Measurements from ENCODE around the gene BET1.

Gene BET1

GRCh38 chr7:94015538-94015937 is 11.4 kb upstream of the BET1 start:
- Histone ChIP-seq H3K4me3 (ENCODE audit: low read depth, low read length) (no peak overlapping the region), H3K27me3 (ENCODE audit: insufficient read depth, low read length) (no peaks in the 10 kb centered on the region), H3K4me1 (ENCODE audit: control insufficient read depth, insufficient read depth, low read length, unreplicated experiment) (no peaks in the 10 kb centered on the region), H3K36me3 (ENCODE audit: insufficient read depth, low read length) (no peaks in the 10 kb centered on the region), H2AFZ (ENCODE audit: low read length, unreplicated experiment) (no peak overlapping the region), H3K79me2 (ENCODE audit: control insufficient read depth, insufficient read depth, low read length, unreplicated experiment) (no peaks in the 10 kb centered on the region), H3K27ac (ENCODE audit: low read depth, low read length) (no peak overlapping the region)

- Histone ChIP-seq H3K79me2 (ENCODE audit: control insufficient read depth, insufficient read depth, low read length, unreplicated experiment) (no peaks in the 10 kb centered on the region), H2AFZ (ENCODE audit: low read length, unreplicated experiment) (no peak overlapping the region), H3K27me3 (ENCODE audit: insufficient read depth, low read length) (no peaks in the 10 kb centered on the region), H3K4me3 (ENCODE audit: low read depth, low read length) (no peak overlapping the region), H3K27ac (ENCODE audit: low read depth, low read length) (no peak overlapping the region), H3K4me1 (ENCODE audit: control insufficient read depth, insufficient read depth, low read length, unreplicated experiment) (no peaks in the 10 kb centered on the region), H3K36me3 (ENCODE audit: insufficient read depth, low read length) (no peaks in the 10 kb centered on the region)
These were observed 8.6 kb upstream of the BET1 start for GRCh38 chr7:94012746-94013145.

- H2AFZ ChIP-seq (ENCODE audit: low read length, unreplicated experiment), result no peak overlapping the region
These were observed 7.7 kb upstream of the BET1 start for GRCh38 chr7:94011714-94012353.

GRCh38 chr7:94008537-94008936 is 4.4 kb upstream of the BET1 start:
- peaks cover 5% of the 10 kb centered on the region for H3K79me2 ChIP-seq (ENCODE audit: control insufficient read depth, insufficient read depth, low read length, unreplicated experiment)
- H3K27me3 ChIP-seq (ENCODE audit: insufficient read depth, low read length), result no peaks in the 10 kb centered on the region
- no peaks in the 10 kb centered on the region for H3K4me1 ChIP-seq (ENCODE audit: control insufficient read depth, insufficient read depth, low read length, unreplicated experiment)
- no peak overlapping the region for H2AFZ ChIP-seq (ENCODE audit: low read length, unreplicated experiment)
- no peak overlapping the region for H3K4me3 ChIP-seq (ENCODE audit: low read depth, low read length)
- H3K27ac ChIP-seq (ENCODE audit: low read depth, low read length), result no peak overlapping the region
- H3K36me3 ChIP-seq (ENCODE audit: insufficient read depth, low read length), result no peaks in the 10 kb centered on the region

More at GRCh38 chr7:94011714-94012353, 7.7 kb upstream of the BET1 start:
- no peaks in the 10 kb centered on the region for H3K79me2 ChIP-seq (ENCODE audit: control insufficient read depth, insufficient read depth, low read length, unreplicated experiment)
- H3K4me3 ChIP-seq (ENCODE audit: low read depth, low read length), result no peak overlapping the region
- H3K27me3 ChIP-seq (ENCODE audit: insufficient read depth, low read length), result no peaks in the 10 kb centered on the region
- no peak overlapping the region for H3K27ac ChIP-seq (ENCODE audit: low read depth, low read length)
- H3K36me3 ChIP-seq (ENCODE audit: insufficient read depth, low read length), result no peaks in the 10 kb centered on the region
- no peaks in the 10 kb centered on the region for H3K4me1 ChIP-seq (ENCODE audit: control insufficient read depth, insufficient read depth, low read length, unreplicated experiment)

GRCh38 chr7:94005753-94006152 is 1.6 kb upstream of the BET1 start:
- H3K27ac ChIP-seq (ENCODE audit: low read depth, low read length), result no peak overlapping the region
- no peaks in the 10 kb centered on the region for H3K27me3 ChIP-seq (ENCODE audit: insufficient read depth, low read length)
- no peaks in the 10 kb centered on the region for H3K36me3 ChIP-seq (ENCODE audit: insufficient read depth, low read length)
- H3K79me2 ChIP-seq (ENCODE audit: control insufficient read depth, insufficient read depth, low read length, unreplicated experiment), result peaks cover 32% of the 10 kb centered on the region
- H2AFZ ChIP-seq (ENCODE audit: low read length, unreplicated experiment), result no peak overlapping the region
- peaks cover 8% of the 10 kb centered on the region for H3K4me1 ChIP-seq (ENCODE audit: control insufficient read depth, insufficient read depth, low read length, unreplicated experiment)
- no peak overlapping the region for H3K4me3 ChIP-seq (ENCODE audit: low read depth, low read length)

- H3K27ac ChIP-seq (ENCODE audit: low read depth, low read length), result peak overlapping the region; percentile 67
- H3K36me3 ChIP-seq (ENCODE audit: insufficient read depth, low read length), result no peaks in the 10 kb centered on the region
- no peaks in the 10 kb centered on the region for H3K27me3 ChIP-seq (ENCODE audit: insufficient read depth, low read length)
- peak overlapping the region; percentile 96 for H2AFZ ChIP-seq (ENCODE audit: low read length, unreplicated experiment)
- peaks cover 43% of the 10 kb centered on the region for H3K79me2 ChIP-seq (ENCODE audit: control insufficient read depth, insufficient read depth, low read length, unreplicated experiment)
- H3K4me3 ChIP-seq (ENCODE audit: low read depth, low read length), result peak overlapping the region; percentile 98
- peaks cover 8% of the 10 kb centered on the region for H3K4me1 ChIP-seq (ENCODE audit: control insufficient read depth, insufficient read depth, low read length, unreplicated experiment)
These were observed 620 bp downstream of the BET1 start for GRCh38 chr7:94003446-94004023.

GRCh38 chr7:94001396-94001795 is 2.8 kb downstream of the BET1 start:
- Histone ChIP-seq H2AFZ (ENCODE audit: low read length, unreplicated experiment) (no peak overlapping the region), H3K79me2 (ENCODE audit: control insufficient read depth, insufficient read depth, low read length, unreplicated experiment) (peaks cover 43% of the 10 kb centered on the region), H3K36me3 (ENCODE audit: insufficient read depth, low read length) (no peaks in the 10 kb centered on the region), H3K27ac (ENCODE audit: low read depth, low read length) (no peak overlapping the region), H3K4me3 (ENCODE audit: low read depth, low read length) (no peak overlapping the region), H3K4me1 (ENCODE audit: control insufficient read depth, insufficient read depth, low read length, unreplicated experiment) (peaks cover 8% of the 10 kb centered on the region), H3K27me3 (ENCODE audit: insufficient read depth, low read length) (no peaks in the 10 kb centered on the region)

GRCh38 chr7:93997868-93998267 is 6.3 kb downstream of the BET1 start:
- Histone ChIP-seq H3K4me1 (ENCODE audit: control insufficient read depth, insufficient read depth, low read length, unreplicated experiment) (peaks cover 5% of the 10 kb centered on the region), H3K4me3 (ENCODE audit: low read depth, low read length) (no peak overlapping the region), H3K27me3 (ENCODE audit: insufficient read depth, low read length) (no peaks in the 10 kb centered on the region), H3K36me3 (ENCODE audit: insufficient read depth, low read length) (peaks cover 12% of the 10 kb centered on the region), H2AFZ (ENCODE audit: low read length, unreplicated experiment) (no peak overlapping the region), H3K79me2 (ENCODE audit: control insufficient read depth, insufficient read depth, low read length, unreplicated experiment) (peaks cover 31% of the 10 kb centered on the region), H3K27ac (ENCODE audit: low read depth, low read length) (no peak overlapping the region)

GRCh38 chr7:93992421-93993110 is 11.6 kb downstream of the BET1 start:
- Histone ChIP-seq H3K27me3 (ENCODE audit: insufficient read depth, low read length) (no peaks in the 10 kb centered on the region), H2AFZ (ENCODE audit: low read length, unreplicated experiment) (no peak overlapping the region), H3K27ac (ENCODE audit: low read depth, low read length) (no peak overlapping the region), H3K79me2 (ENCODE audit: control insufficient read depth, insufficient read depth, low read length, unreplicated experiment) (no peaks in the 10 kb centered on the region), H3K4me1 (ENCODE audit: control insufficient read depth, insufficient read depth, low read length, unreplicated experiment) (no peaks in the 10 kb centered on the region), H3K4me3 (ENCODE audit: low read depth, low read length) (no peak overlapping the region), H3K36me3 (ENCODE audit: insufficient read depth, low read length) (peaks cover 12% of the 10 kb centered on the region)

GRCh38 chr7:93987297-93987696 is 16.9 kb downstream of the BET1 start:
- no peaks in the 10 kb centered on the region for H3K79me2 ChIP-seq (ENCODE audit: control insufficient read depth, insufficient read depth, low read length, unreplicated experiment)
- no peaks in the 10 kb centered on the region for H3K36me3 ChIP-seq (ENCODE audit: insufficient read depth, low read length)
- no peaks in the 10 kb centered on the region for H3K27me3 ChIP-seq (ENCODE audit: insufficient read depth, low read length)
- no peak overlapping the region for H3K27ac ChIP-seq (ENCODE audit: low read depth, low read length)
- no peak overlapping the region for H2AFZ ChIP-seq (ENCODE audit: low read length, unreplicated experiment)
- H3K4me1 ChIP-seq (ENCODE audit: control insufficient read depth, insufficient read depth, low read length, unreplicated experiment), result no peaks in the 10 kb centered on the region
- no peak overlapping the region for H3K4me3 ChIP-seq (ENCODE audit: low read depth, low read length)

- Histone ChIP-seq H3K4me3 (ENCODE audit: low read depth, low read length) (no peak overlapping the region), H3K27ac (ENCODE audit: low read depth, low read length) (no peak overlapping the region), H3K79me2 (ENCODE audit: control insufficient read depth, insufficient read depth, low read length, unreplicated experiment) (no peaks in the 10 kb centered on the region), H3K36me3 (ENCODE audit: insufficient read depth, low read length) (no peaks in the 10 kb centered on the region), H3K4me1 (ENCODE audit: control insufficient read depth, insufficient read depth, low read length, unreplicated experiment) (no peaks in the 10 kb centered on the region), H2AFZ (ENCODE audit: low read length, unreplicated experiment) (no peak overlapping the region), H3K27me3 (ENCODE audit: insufficient read depth, low read length) (no peaks in the 10 kb centered on the region)
These were observed 19.1 kb downstream of the BET1 start for GRCh38 chr7:93985101-93985500.
